ENCODE data around the gene MDM2.

MDM2 gene

GRCh38 chr12:68867606-68868005, 59.6 kb downstream of the MDM2 start:
- TF ChIP-seq TCF12 (IDR thresholded peaks at IDR 0.05; ENCODE audit: low read depth) (no peak), EGR1 (IDR thresholded peaks at IDR 0.05) (no peak), CEBPB (IDR thresholded peaks at IDR 0.05) (no peak), TEAD4 (IDR thresholded peaks at IDR 0.05) (no peak), FOXM1 (IDR thresholded peaks at IDR 0.05; ENCODE audit: borderline replicate concordance, low read depth) (no peak), USF1 (IDR thresholded peaks at IDR 0.05) (no peak), YY1 (IDR thresholded peaks at IDR 0.05; ENCODE audit: low read depth) (no peak), MAX (IDR thresholded peaks at IDR 0.05) (no peak), REST (IDR thresholded peaks at IDR 0.05; ENCODE audit: low read depth) (no peak), NFIC (IDR thresholded peaks at IDR 0.05) (no peak), CREB1 (IDR thresholded peaks at IDR 0.05; ENCODE audit: low read depth) (no peak), TAF1 (IDR thresholded peaks at IDR 0.05; ENCODE audit: low read depth) (no peak), EP300 (IDR thresholded peaks at IDR 0.05; ENCODE audit: borderline replicate concordance) (no peak), ZBTB7A (IDR thresholded peaks at IDR 0.05; ENCODE audit: low read depth) (no peak), RAD21 (IDR thresholded peaks at IDR 0.05; ENCODE audit: low read depth) (no peak)

- TF ChIP-seq EP300 (IDR thresholded peaks at IDR 0.05; ENCODE audit: borderline replicate concordance) (no peak), FOXM1 (IDR thresholded peaks at IDR 0.05; ENCODE audit: borderline replicate concordance, low read depth) (no peak), CREB1 (IDR thresholded peaks at IDR 0.05; ENCODE audit: low read depth) (no peak), TCF12 (IDR thresholded peaks at IDR 0.05; ENCODE audit: low read depth) (no peak), TAF1 (IDR thresholded peaks at IDR 0.05; ENCODE audit: low read depth) (no peak), EGR1 (IDR thresholded peaks at IDR 0.05) (no peak), ZBTB7A (IDR thresholded peaks at IDR 0.05; ENCODE audit: low read depth) (no peak), MAX (IDR thresholded peaks at IDR 0.05) (no peak), NFIC (IDR thresholded peaks at IDR 0.05) (no peak), CEBPB (IDR thresholded peaks at IDR 0.05) (no peak), REST (IDR thresholded peaks at IDR 0.05; ENCODE audit: low read depth) (no peak), YY1 (IDR thresholded peaks at IDR 0.05; ENCODE audit: low read depth) (no peak), USF1 (IDR thresholded peaks at IDR 0.05) (no peak), TEAD4 (IDR thresholded peaks at IDR 0.05) (no peak), RAD21 (IDR thresholded peaks at IDR 0.05; ENCODE audit: low read depth) (no peak)
Observed at GRCh38 chr12:68868043-68868790, 60.2 kb downstream of the MDM2 start.

GRCh38 chr12:68870011-68870410, 62.0 kb downstream of the MDM2 start:
- TF ChIP-seq TAF1 (IDR thresholded peaks at IDR 0.05; ENCODE audit: low read depth) (no peak), CREB1 (IDR thresholded peaks at IDR 0.05; ENCODE audit: low read depth) (no peak)

- TF ChIP-seq EGR1 (IDR thresholded peaks at IDR 0.05) (no peak), RAD21 (IDR thresholded peaks at IDR 0.05; ENCODE audit: low read depth) (no peak), FOXM1 (IDR thresholded peaks at IDR 0.05; ENCODE audit: borderline replicate concordance, low read depth) (no peak), REST (IDR thresholded peaks at IDR 0.05; ENCODE audit: low read depth) (no peak), YY1 (IDR thresholded peaks at IDR 0.05; ENCODE audit: low read depth) (no peak), TCF12 (IDR thresholded peaks at IDR 0.05; ENCODE audit: low read depth) (no peak), ZBTB7A (IDR thresholded peaks at IDR 0.05; ENCODE audit: low read depth) (no peak), MAX (IDR thresholded peaks at IDR 0.05) (no peak), CEBPB (IDR thresholded peaks at IDR 0.05) (no peak), TEAD4 (IDR thresholded peaks at IDR 0.05) (no peak), CREB1 (IDR thresholded peaks at IDR 0.05; ENCODE audit: low read depth) (no peak), USF1 (IDR thresholded peaks at IDR 0.05) (no peak)
Observed at GRCh38 chr12:68870443-68870842, 62.5 kb downstream of the MDM2 start.
